Heart right ventricle (tissue), 16 donors: ENCODE measurements around the gene C4B. TPM values are rescaled to one million over a fixed set of nuclear protein-coding genes. Genes with fewer than 3 reads are reported as not detected.
"Not testable (repeated sequence)": the region's sequence is repeated elsewhere in the genome, so short reads cannot be mapped to it uniquely, and the experiment has no call there.

Source experiments
- ATAC-seq, 8 donors: fragments of 200-7000 bp; cut with Tn5 transposase; one replicate each; pipeline ENCODE4 v1.9.1; 2020; ENCODE audit warnings: mild to moderate bottlenecking in 8 of 8, moderate library complexity in 8 of 8, moderate number of reproducible peaks in 1 of 8
- DNase-seq, 2 donors: peaks; one replicate each; pipeline ENCODE4 v3.0.0-alpha.2; 2020
- H3K27ac ChIP-seq, 10 donors: fragments of 200-600 bp; sonication (generic) in 2 of 10; one replicate each; pipeline versions ENCODE4 v1.5.0 to v1.8.0; 2020 to 2022; ENCODE audit warnings: mild to moderate bottlenecking in 3 of 10
- H3K27me3 ChIP-seq, 7 donors: fragments of 200-600 bp; one replicate each; pipeline ENCODE4 v1.8.0; 2021 to 2022; ENCODE audit warnings: mild to moderate bottlenecking in 2 of 7
- H3K36me3 ChIP-seq, 9 donors: fragments of 200-600 bp; sonication (generic) in 1 of 9; one replicate each; pipeline versions ENCODE4 v1.5.0 to v1.8.0; 2020 to 2022; ENCODE audit warnings: mild to moderate bottlenecking in 2 of 9
- H3K4me1 ChIP-seq, 9 donors: fragments of 200-600 bp; sonication (generic) in 1 of 9; one replicate each; pipeline versions ENCODE4 v1.5.0 to v1.8.0; 2020 to 2022; ENCODE audit warnings: mild to moderate bottlenecking in 4 of 9
- H3K4me3 ChIP-seq, 10 donors: fragments of 200-600 bp; sonication (generic) in 2 of 10; one replicate each; pipeline versions ENCODE4 v1.5.0 to v1.8.0; 2020 to 2022; ENCODE audit warnings: mild to moderate bottlenecking in 7 of 10, moderate library complexity in 2 of 10
- H3K9me3 ChIP-seq, 11 donors: fragments of 200-600 bp in 10 of 11; sonication (generic) in 2 of 11; one replicate each; pipeline versions ENCODE4 v1.5.0 to v1.8.0; 2013 to 2022; ENCODE audit warnings: mild to moderate bottlenecking in 2 of 11, control low read depth in 1 of 11, moderate library complexity in 1 of 11
- WGBS, 2 donors: extraction: QIAGEN DNeasy Blood & Tissue Kit; methylation state at CpG; one replicate each; pipeline ENCODE4 v1.1.7; 2013; ENCODE audit warnings: inconsistent platforms in 1 of 2; 5-methylcytosine and 5-hydroxymethylcytosine counted together
- intact Hi-C, 10 donors: fragments of 100-400 bp; cut with DNase I; formaldehyde crosslinking; loops; one replicate each; pipeline versions ENCODE4 v1.11.1 to v1.14.2; 2022
- long read RNA-seq, 3 donors: library from polyadenylated mRNA; unstranded; transcript quantifications; one replicate each; pipeline ENCODE4 v2.0.0, GENCODE V29; 2020 to 2021
- polyA plus RNA-seq, 2 donors: library from polyadenylated mRNA; stranded (reverse); fragments of 200-250 nt; gene quantifications; one replicate each; pipeline ENCODE4 v1.2.3, GENCODE V29; 2013
- total RNA-seq, 10 donors: library from RNA; stranded (reverse); fragmentation: NEBNext Ultra II Directional in 3 of 10; extraction: Animal tissue kit (Norgen Biotek cat#: 25700) in 3 of 10; gene quantifications; one replicate each; pipeline versions ENCODE4 v1.2.1 to v1.2.4, GENCODE V29; 2021 to 2023
- TF ChIP-seq, protein P1 (sequence below), 9 donors: fragments of 200-600 bp; sonication (generic) in 2 of 9; IDR thresholded peaks; one replicate each; pipeline versions ENCODE4 v1.5.0 to v1.8.0; 2021 to 2022; ENCODE audit warnings: antibody characterized with exemption in 9 of 9, mild to moderate bottlenecking in 5 of 9, moderate library complexity in 1 of 9
- donor health status: Arrhythmogenic right ventricular cardiomyopathy.
- donor health status: ischemic (EF 13 %, LVEDD 7.1; RV severe dilation, severe dysfunction).
- donor health status: healthy with polysubstance abuse.
- donor health status: DM: no; HTN: yes; CAD: no.
- donor health status: DM: no; HTN: no; CAD: no.
- donor health status: ischemic (EF 25% LVEDD 6.9; RV normal size, moderate dysfunction).
- donor health status: ischemic (EF 25% LVEDD 5.7; RV mildly dilated, moderate dysfunction).
- donor health status: healthy.
- donor health status: DM: yes; HTN: yes; CAD: no.
- donor health status: Ischemic cardiomyopathy.
- donor health status: ischemic (EF 35%, LVEDD 5.7; RV mildly dilated, moderate dysfunction).
- donor health status: nonischemic (EF 11% LVEDD 7.7; RV severe dilation, severe dysfunction).
- donor health status: DM: yes; HTN: yes; CAD: no.
- donor health status: PGD.
- donor health status: ischemic (EF 29% LVEDD 5.4; RV normal size, mild dysfunction).
- donor health status: nonischemic (EF 23%, LVEDD 6.1; RV moderate dilation, normal function).

Gene C4B
- total RNA-seq (100 to 1,000 TPM in 2 of 10 donors, 10 to 100 TPM in 8; 32.6 to 357 (median 60.3) TPM), polyA plus RNA-seq (10 to 100 TPM; 33.8 to 72.6 TPM)
- long read RNA-seq, donor 1, full-length matches to known transcripts, result 14 of 57 reads
- long read RNA-seq, donor 1, partial matches to known transcripts, result 39 of 57 reads
- long read RNA-seq, donor 1, other reads (novel, unspliced or antisense), result 4 of 57 reads
- long read RNA-seq, donor 2, full-length matches to known transcripts, result 9 of 31 reads
- long read RNA-seq, donor 2, partial matches to known transcripts, result 19 of 31 reads
- long read RNA-seq, donor 2, other reads (novel, unspliced or antisense), result 3 of 31 reads
- long read RNA-seq, donor 3, full-length matches to known transcripts, result 7 of 76 reads
- long read RNA-seq, donor 3, partial matches to known transcripts, result 48 of 76 reads
- long read RNA-seq, donor 3, other reads (novel, unspliced or antisense), result 21 of 76 reads

DNA sequence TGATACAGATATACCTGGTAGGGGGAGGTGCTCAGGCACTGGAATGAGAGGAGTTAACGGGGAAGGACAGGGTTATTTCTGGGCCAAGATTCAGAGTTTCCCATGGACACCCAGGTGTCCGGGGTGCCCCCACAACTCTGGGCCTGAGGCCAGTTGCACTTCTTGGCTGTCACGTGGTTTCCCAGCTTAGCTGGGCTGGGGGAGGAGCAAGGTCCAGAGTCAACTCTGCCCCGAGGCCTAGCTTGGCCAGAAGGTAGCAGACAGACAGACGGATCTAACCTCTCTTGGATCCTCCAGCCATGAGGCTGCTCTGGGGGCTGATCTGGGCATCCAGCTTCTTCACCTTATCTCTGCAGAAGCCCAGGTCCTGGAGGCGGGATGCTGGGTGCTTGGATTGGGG lies at the start of gene C4B:
Gene C4B, plus strand, starts transcription at position 249 of the 400 bp plus-strand sequence. Its CDS starts 51 bp downstream, at position 300.
- ATAC-seq, result peak in 7 of 8 donors; percentile 36 to 87 (median 82)

GRCh38 chr6:31965700-31966099 lies 48.9 kb upstream of the C4B start:
- Histone ChIP-seq H3K4me3 (no peak overlapping the region), H3K27ac (no peak overlapping the region), H3K27me3 (no peaks in the 10 kb centered on the region), H3K36me3 (peaks cover 0 to 100% (median 68%) of the 10 kb centered on the region in 9 donors), H3K4me1 (peaks cover 0 to 8% (median 4%) of the 10 kb centered on the region in 9 donors), H3K9me3 (no peaks in the 10 kb centered on the region)
- WGBS, 2 donors, result 89 to 92% methylated on average over 13 of the region's 13 CpGs
- no peak for DNase-seq
- intact Hi-C loops, result no loop called here
- ATAC-seq, result no peak
- TF ChIP-seq, protein P1, sequence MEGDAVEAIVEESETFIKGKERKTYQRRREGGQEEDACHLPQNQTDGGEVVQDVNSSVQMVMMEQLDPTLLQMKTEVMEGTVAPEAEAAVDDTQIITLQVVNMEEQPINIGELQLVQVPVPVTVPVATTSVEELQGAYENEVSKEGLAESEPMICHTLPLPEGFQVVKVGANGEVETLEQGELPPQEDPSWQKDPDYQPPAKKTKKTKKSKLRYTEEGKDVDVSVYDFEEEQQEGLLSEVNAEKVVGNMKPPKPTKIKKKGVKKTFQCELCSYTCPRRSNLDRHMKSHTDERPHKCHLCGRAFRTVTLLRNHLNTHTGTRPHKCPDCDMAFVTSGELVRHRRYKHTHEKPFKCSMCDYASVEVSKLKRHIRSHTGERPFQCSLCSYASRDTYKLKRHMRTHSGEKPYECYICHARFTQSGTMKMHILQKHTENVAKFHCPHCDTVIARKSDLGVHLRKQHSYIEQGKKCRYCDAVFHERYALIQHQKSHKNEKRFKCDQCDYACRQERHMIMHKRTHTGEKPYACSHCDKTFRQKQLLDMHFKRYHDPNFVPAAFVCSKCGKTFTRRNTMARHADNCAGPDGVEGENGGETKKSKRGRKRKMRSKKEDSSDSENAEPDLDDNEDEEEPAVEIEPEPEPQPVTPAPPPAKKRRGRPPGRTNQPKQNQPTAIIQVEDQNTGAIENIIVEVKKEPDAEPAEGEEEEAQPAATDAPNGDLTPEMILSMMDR (IDR thresholded peaks at IDR 0.05), result no peak

More for the DNA sequence above, at the start of gene C4B:
- intact Hi-C loops, H3K4me1 ChIP-seq, H3K4me3 ChIP-seq, H3K27ac ChIP-seq, H3K9me3 ChIP-seq, DNase-seq, H3K27me3 ChIP-seq, H3K36me3 ChIP-seq: not testable (repeated sequence)
- no CpG with 5 or more reads among the region's 6 CpGs for WGBS, 2 donors

GRCh38 chr6:31966506-31966905 lies 48.1 kb upstream of the C4B start:
- intact Hi-C loops, result no loop called here
- WGBS, 2 donors, result 87 to 88% methylated on average over 7 of the region's 7 CpGs
- TF ChIP-seq, protein P1 (IDR thresholded peaks at IDR 0.05), result no peak
- DNase-seq, result no peak
- Histone ChIP-seq H3K27me3 (no peaks in the 10 kb centered on the region), H3K27ac (no peak overlapping the region), H3K9me3 (no peaks in the 10 kb centered on the region), H3K36me3 (peaks cover 0 to 93% (median 62%) of the 10 kb centered on the region in 9 donors), H3K4me1 (peaks cover 0 to 16% (median 12%) of the 10 kb centered on the region in 9 donors), H3K4me3 (no peak overlapping the region)
- ATAC-seq, result no peak

DNA sequence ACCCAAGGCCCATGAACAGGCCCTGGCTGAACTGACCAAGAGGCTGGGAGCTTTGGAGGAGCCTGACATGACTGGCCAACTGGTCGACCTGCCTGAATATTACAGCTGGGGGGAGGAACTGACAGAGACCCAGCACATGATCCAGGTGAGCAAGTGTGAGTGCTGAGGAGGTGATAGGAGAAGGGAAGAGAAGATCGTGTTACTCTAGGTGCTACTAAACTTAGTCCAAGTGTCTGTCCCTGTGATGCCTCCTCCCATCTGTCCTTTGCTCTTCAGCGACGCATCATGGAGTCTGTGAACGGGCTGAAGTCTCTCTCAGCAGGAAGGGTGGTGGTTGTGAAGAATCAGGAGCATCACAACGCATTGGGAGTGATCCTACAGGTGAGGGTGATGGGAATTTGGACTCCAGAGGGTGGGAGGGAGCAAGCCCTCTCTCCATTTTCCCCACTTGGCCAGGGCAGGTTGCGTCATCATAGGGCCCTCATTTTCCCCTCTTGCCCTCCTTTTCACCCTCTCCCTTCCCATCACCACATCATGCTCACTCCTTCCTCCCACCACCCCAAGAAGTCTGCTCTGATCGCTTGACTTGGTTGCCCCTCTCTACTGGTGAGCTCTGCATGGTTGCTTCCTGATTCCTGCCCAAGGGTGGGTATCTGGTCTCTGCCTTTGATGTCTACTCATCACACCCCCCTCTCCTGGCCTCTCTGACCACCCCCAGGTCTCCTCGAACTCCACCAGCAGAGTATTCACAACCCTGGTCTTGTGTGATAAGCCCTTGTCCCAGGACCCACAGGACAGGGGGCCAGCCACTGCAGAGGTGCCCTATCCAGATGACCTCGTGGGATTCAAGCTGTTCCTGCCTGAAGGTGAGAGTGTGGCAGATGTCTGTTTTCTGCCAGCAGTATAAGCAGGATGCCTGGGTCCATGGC lies 47.3 kb upstream of the C4B start:
- no peak overlapping the region for H3K4me3 ChIP-seq
- TF ChIP-seq, protein P1 (IDR thresholded peaks at IDR 0.05), result no peak
- intact Hi-C loops, result no loop called here
- no peak overlapping the region for H3K27ac ChIP-seq
- no peak for ATAC-seq
- peaks cover 0 to 85% (median 55%) of the 10 kb centered on the region in 9 donors for H3K36me3 ChIP-seq
- 86 to 89% methylated on average over 10 of the region's 10 CpGs for WGBS, 2 donors
- no peaks in the 10 kb centered on the region for H3K9me3 ChIP-seq
- H3K27me3 ChIP-seq, result no peaks in the 10 kb centered on the region
- peaks cover 0 to 18% (median 13%) of the 10 kb centered on the region in 9 donors for H3K4me1 ChIP-seq
- no peak for DNase-seq
